Keratinocyte (primary cell): ENCODE measurements around the gene PTPN13. TPM values are rescaled to one million over a fixed set of nuclear protein-coding genes. Genes with fewer than 3 reads are reported as not detected.
"Not testable (repeated sequence)": the region's sequence is repeated elsewhere in the genome, so short reads cannot be mapped to it uniquely, and the experiment has no call there.

ENCODE experiments used
- DNase-seq: peaks from one replicate; pipeline ENCODE4 v3.0.0-alpha.2; 2011; ENCODE audit warnings: low read depth, missing footprints, low spot score
- FAIRE-seq: peaks from 2 replicates; lab custom pipeline; 2011; peaks lifted over from hg19 to GRCh38; lab: Jason Lieb, UNC
- H2AFZ ChIP-seq: 2 replicates; pipeline ENCODE4 v1.6.0; 2012; ENCODE audit warnings: low read length, control low read depth, inconsistent platforms; ENCODE audit not compliant: control insufficient read depth
- H3K27ac ChIP-seq: 2 replicates; pipeline ENCODE4 v1.5.1; 2011; ENCODE audit warnings: low read length; ENCODE audit not compliant: control insufficient read depth, insufficient read depth
- H3K27me3 ChIP-seq: 3 replicates; pipeline ENCODE4 v1.6.0; 2011; ENCODE audit warnings: low read length; ENCODE audit not compliant: control insufficient read depth, insufficient read depth; ENCODE audit errors: extremely low read depth
- H3K36me3 ChIP-seq, 2 experiments: 2 replicates in 1 of 2; 3 replicates in 1 of 2; pipeline ENCODE4 v1.5.1; 2011; ENCODE audit warnings: low read length in 2 of 2, mild to moderate bottlenecking in 1 of 2; ENCODE audit not compliant: control insufficient read depth in 2 of 2, insufficient read depth in 2 of 2; ENCODE audit errors: extremely low read depth in 1 of 2
- H3K4me1 ChIP-seq: 3 replicates; pipeline ENCODE4 v1.5.1; 2011; ENCODE audit warnings: low read length; ENCODE audit not compliant: control insufficient read depth, insufficient read depth; ENCODE audit errors: extremely low read depth
- H3K4me2 ChIP-seq: 3 replicates; pipeline ENCODE4 v1.6.0; 2011; ENCODE audit warnings: low read depth, low read length; ENCODE audit not compliant: control insufficient read depth, insufficient read depth; ENCODE audit errors: extremely low read depth
- H3K4me3 ChIP-seq, 3 experiments: fragments of 200-600 bp in 1 of 3; sonication (generic) in 1 of 3; 2 replicates in 2 of 3; 3 replicates in 1 of 3; pipeline ENCODE4 v1.5.1; 2011 to 2016; ENCODE audit warnings: low read length in 3 of 3, mild to moderate bottlenecking in 3 of 3, control low read depth in 2 of 3, inconsistent platforms in 1 of 3, low read depth in 1 of 3, mixed read lengths in 1 of 3, mixed run types in 1 of 3, moderate library complexity in 1 of 3; ENCODE audit not compliant: control insufficient read depth in 2 of 3, insufficient read depth in 2 of 3; ENCODE audit errors: extremely low read depth in 1 of 3
- H3K79me2 ChIP-seq: 2 replicates; pipeline ENCODE4 v1.6.0; 2012; ENCODE audit warnings: low read length; ENCODE audit not compliant: control insufficient read depth, insufficient read depth
- H3K9ac ChIP-seq: 3 replicates; pipeline ENCODE4 v1.6.0; 2011; ENCODE audit warnings: low read length; ENCODE audit not compliant: control insufficient read depth, insufficient read depth; ENCODE audit errors: extremely low read depth
- H3K9me1 ChIP-seq: 3 replicates; pipeline ENCODE4 v1.6.0; 2011; ENCODE audit warnings: low read length; ENCODE audit not compliant: control insufficient read depth, insufficient read depth; ENCODE audit errors: extremely low read depth
- H3K9me3 ChIP-seq: 2 replicates; pipeline ENCODE4 v1.5.1; 2012; ENCODE audit warnings: low read depth, low read length; ENCODE audit not compliant: control insufficient read depth
- H4K20me1 ChIP-seq: 3 replicates; pipeline ENCODE4 v1.6.0; 2011; ENCODE audit warnings: low read length; ENCODE audit not compliant: control insufficient read depth, insufficient read depth; ENCODE audit errors: extremely low read depth
- CTCF ChIP-seq, 3 experiments: IDR thresholded peaks in 1 of 3; conservative IDR thresholded peaks in 1 of 3; optimal IDR thresholded peaks in 1 of 3; 2 replicates in 2 of 3; 3 replicates in 1 of 3; pipeline versions ENCODE3 to v1.5.1; 2011; ENCODE audit warnings: low read length in 3 of 3, mild to moderate bottlenecking in 3 of 3, moderate library complexity in 2 of 3, control low read depth in 1 of 3, inconsistent platforms in 1 of 3; ENCODE audit not compliant: insufficient read depth in 2 of 3; ENCODE audit errors: extremely low read depth in 1 of 3
- EZH2 ChIP-seq: IDR thresholded peaks from one replicate; pipeline ENCODE4 v1.6.1; 2012; ENCODE audit warnings: inconsistent platforms, mild to moderate bottlenecking, low read length, moderate library complexity
- dilution Hi-C: fragments of 300-500 bp; cut with MboI; formaldehyde crosslinking; loops from one replicate; pipeline ENCODE4 v1.7.0; 2020; ENCODE audit warnings: low sequenced_read_pairs; ENCODE audit not compliant: extremely low pct_ligation_motif_present
- polyA plus RNA-seq, 5 experiments: library from polyadenylated mRNA; depleted of rRNA in 3 of 5; stranded (reverse) in 3 of 5; stranded (forward) in 1 of 5; unstranded in 1 of 5; fragments of >200 nt; gene quantifications; 1 replicate in 1 of 5; 2 replicates in 3 of 5; 3 replicates in 1 of 5; pipeline versions ENCODE4 v1.2.1 to v1.2.3, GENCODE V29; 2011 to 2012; ENCODE audit warnings: missing spikeins in 2 of 5, low read depth in 1 of 5, low replicate concordance in 1 of 5

PTPN13 gene
- polyA plus RNA-seq, 1 donor (not counting 4 experiments of a cell fraction or from before 2014, with no cell fraction given): 37.6 TPM

- dilution Hi-C loops: no loop called here
- TF ChIP-seq EZH2 (no peak), CTCF (optimal IDR thresholded peaks at IDR 0.05 in 1 of 3, IDR thresholded peaks at IDR 0.05 in 1 of 3, conservative IDR thresholded peaks at IDR 0.05 in 1 of 3; ENCODE audit: extremely low read depth in 1 of 3, insufficient read depth in 2 of 3, low read length in 3 of 3) (no peak)
- H3K9me3 ChIP-seq: no peaks in the 10 kb centered on the region
- H3K9ac ChIP-seq: no peak overlapping the region
- peaks cover 6% of the 10 kb centered on the region for H3K4me1 ChIP-seq
- no peak overlapping the region for H3K27ac ChIP-seq
- H3K4me2 ChIP-seq: no peak overlapping the region
- no peaks in the 10 kb centered on the region for H3K27me3 ChIP-seq
- H4K20me1 ChIP-seq: no peaks in the 10 kb centered on the region
- no peak overlapping the region for H3K4me3 ChIP-seq
- peaks cover 3 to 10% of the 10 kb centered on the region in 2 experiments for H3K36me3 ChIP-seq
- H3K79me2 ChIP-seq: no peaks in the 10 kb centered on the region
- H2AFZ ChIP-seq: no peak overlapping the region
- H3K9me1 ChIP-seq: no peaks in the 10 kb centered on the region
- DNase-seq: no peak
- no peak for FAIRE-seq
Measured at GRCh38 chr4:86717651-86718050, 123.5 kb downstream of the PTPN13 start.

DNA sequence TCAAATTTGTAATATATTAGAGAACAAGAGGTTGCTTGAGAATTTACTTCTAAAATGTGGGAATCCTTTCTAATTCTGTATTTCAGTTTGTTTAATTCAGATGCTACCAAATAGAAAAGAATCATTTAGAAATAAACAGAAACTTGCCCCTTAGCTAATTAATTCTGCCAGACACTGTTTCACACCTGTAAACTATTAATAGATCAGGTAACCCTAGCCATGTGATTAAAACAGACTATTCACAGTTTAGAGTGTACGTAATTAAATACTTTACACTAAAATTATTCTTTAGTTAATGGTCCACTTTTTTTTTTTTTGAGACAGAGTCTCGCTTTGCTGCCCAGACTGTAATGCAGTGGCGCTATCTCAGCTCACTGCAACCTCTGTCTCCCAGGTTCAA is 124.0 kb downstream of the PTPN13 start:
- Histone ChIP-seq H4K20me1 (no peaks in the 10 kb centered on the region), H3K9ac (no peak overlapping the region), H3K27me3 (no peaks in the 10 kb centered on the region), H3K4me3 (no peak overlapping the region), H2AFZ (no peak overlapping the region), H3K9me3 (no peaks in the 10 kb centered on the region), H3K27ac (no peak overlapping the region), H3K36me3 (peaks cover 4 to 10% of the 10 kb centered on the region in 2 experiments), H3K79me2 (no peaks in the 10 kb centered on the region), H3K4me1 (peaks cover 6% of the 10 kb centered on the region), H3K4me2 (no peak overlapping the region), H3K9me1 (no peaks in the 10 kb centered on the region)
- DNase-seq (no peak), FAIRE-seq (no peak)
- TF ChIP-seq EZH2 (no peak), CTCF (optimal IDR thresholded peaks at IDR 0.05 in 1 of 3, IDR thresholded peaks at IDR 0.05 in 1 of 3, conservative IDR thresholded peaks at IDR 0.05 in 1 of 3; ENCODE audit: extremely low read depth in 1 of 3, insufficient read depth in 2 of 3, low read length in 3 of 3) (no peak)
- dilution Hi-C loops: no loop called here

- not testable (repeated sequence) for FAIRE-seq
- peaks cover 4 to 10% of the 10 kb centered on the region in 2 experiments for H3K36me3 ChIP-seq
Measured at GRCh38 chr4:86719149-86719548, 125.0 kb downstream of the PTPN13 start.

More at GRCh38 chr4:86719149-86719548, 125.0 kb downstream of the PTPN13 start:
- H3K79me2 ChIP-seq, dilution Hi-C loops, H3K27me3 ChIP-seq, H3K4me2 ChIP-seq, H2AFZ ChIP-seq, H4K20me1 ChIP-seq, H3K9me3 ChIP-seq, H3K4me3 ChIP-seq, H3K27ac ChIP-seq, H3K9ac ChIP-seq, DNase-seq, H3K9me1 ChIP-seq, H3K4me1 ChIP-seq: not testable (repeated sequence)
